Bladder microvascular endothelial cell (primary cell): Measurements from ENCODE around the gene PSRC1. TPM values are rescaled to one million over a fixed set of nuclear protein-coding genes. Genes with fewer than 3 reads are reported as not detected.

ENCODE experiments used
- total RNA-seq: library from RNA; depleted of rRNA; stranded (reverse); fragments of >200 nt; gene quantifications from 2 replicates; pipeline ENCODE4 v1.2.3, GENCODE V29; 2014

Gene PSRC1
- total RNA-seq, result 3.1 and 8.3 TPM in 2 replicates

GRCh38 chr1:109282952-109283747 is at the start of gene PSRC1:
Gene PSRC1, minus strand, starts transcription at chr1:109283145.

DNA sequence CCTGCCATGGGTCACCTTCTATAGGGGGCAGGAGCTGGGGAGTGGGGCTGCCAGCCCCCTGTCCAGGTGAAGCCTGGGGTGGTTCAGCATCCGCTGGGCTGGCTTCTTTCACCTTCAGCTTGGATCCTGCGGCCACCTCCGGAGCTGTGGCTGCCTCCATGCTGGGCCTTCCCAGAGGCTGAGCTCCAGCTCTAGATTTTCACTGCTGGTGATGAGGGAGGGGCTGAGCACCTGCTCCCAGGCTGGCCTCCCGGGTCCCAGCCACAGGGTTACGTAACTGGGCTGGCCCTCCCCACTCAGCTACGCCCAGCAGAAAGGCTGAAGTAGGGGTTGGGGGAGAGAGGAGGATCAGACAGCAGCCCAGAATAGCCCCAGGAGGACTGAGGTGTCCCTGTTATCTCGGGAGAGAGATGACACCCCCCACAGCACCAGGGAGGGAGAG is 23.9 kb upstream of the PSRC1 start, which contains the start of gene MYBPHL:
TSS of gene MYBPHL (minus strand) at position 180 of the 442 bp plus-strand sequence. CDS start at position 160, 20 bp downstream.

GRCh38 chr1:109248797-109249629 is 33.9 kb downstream of the PSRC1 start, which contains the start of gene CELSR2:
Gene CELSR2, plus strand, starts transcription at chr1:109249539. Its CDS starts 541 bp downstream, at chr1:109250080.

Other genes with a start within 250 kb of the PSRC1 start
- 13.3 and 24.1 TPM in 2 replicates for gene WDR47, start 241.0 kb downstream of the PSRC1 start, total RNA-seq
- gene TAF13, start 207.1 kb downstream of the PSRC1 start, total RNA-seq, result 39.8 and 68.0 TPM in 2 replicates
- gene TMEM167B, start 192.4 kb downstream of the PSRC1 start, total RNA-seq, result 17.3 and 28.4 TPM in 2 replicates
- 0.16 and 0.25 TPM in 2 replicates for gene ELAPOR1, start 169.0 kb downstream of the PSRC1 start, total RNA-seq
- 146 and 180 TPM in 2 replicates for gene SARS1, start 69.2 kb downstream of the PSRC1 start, total RNA-seq
- gene CELSR2, start 33.6 kb downstream of the PSRC1 start, total RNA-seq, result 0.16 and 3.5 TPM in 2 replicates
- not detected in 2 replicates for gene MYBPHL, start 23.9 kb upstream of the PSRC1 start, total RNA-seq
- gene SORT1, start 114.8 kb upstream of the PSRC1 start, total RNA-seq, result 14.9 and 32.0 TPM in 2 replicates
- 36.8 and 48.5 TPM in 2 replicates for gene PSMA5, start 143.3 kb upstream of the PSRC1 start, total RNA-seq
- gene SYPL2, start 183.4 kb upstream of the PSRC1 start, total RNA-seq, result 0.13 TPM in 1 of 2 replicates, not detected in the other
- gene ATXN7L2, start 200.8 kb upstream of the PSRC1 start, total RNA-seq, result 0.49 and 1.2 TPM in 2 replicates
- 2.8 and 7.0 TPM in 2 replicates for gene CYB561D1, start 210.9 kb upstream of the PSRC1 start, total RNA-seq
- 0.16 and 3.0 TPM in 2 replicates for gene AMIGO1, start 226.6 kb upstream of the PSRC1 start, total RNA-seq